ENCODE data around the gene CELSR1. TPM values are rescaled to one million over a fixed set of nuclear protein-coding genes. Genes with fewer than 3 reads are reported as not detected.

CELSR1 gene, protein sequence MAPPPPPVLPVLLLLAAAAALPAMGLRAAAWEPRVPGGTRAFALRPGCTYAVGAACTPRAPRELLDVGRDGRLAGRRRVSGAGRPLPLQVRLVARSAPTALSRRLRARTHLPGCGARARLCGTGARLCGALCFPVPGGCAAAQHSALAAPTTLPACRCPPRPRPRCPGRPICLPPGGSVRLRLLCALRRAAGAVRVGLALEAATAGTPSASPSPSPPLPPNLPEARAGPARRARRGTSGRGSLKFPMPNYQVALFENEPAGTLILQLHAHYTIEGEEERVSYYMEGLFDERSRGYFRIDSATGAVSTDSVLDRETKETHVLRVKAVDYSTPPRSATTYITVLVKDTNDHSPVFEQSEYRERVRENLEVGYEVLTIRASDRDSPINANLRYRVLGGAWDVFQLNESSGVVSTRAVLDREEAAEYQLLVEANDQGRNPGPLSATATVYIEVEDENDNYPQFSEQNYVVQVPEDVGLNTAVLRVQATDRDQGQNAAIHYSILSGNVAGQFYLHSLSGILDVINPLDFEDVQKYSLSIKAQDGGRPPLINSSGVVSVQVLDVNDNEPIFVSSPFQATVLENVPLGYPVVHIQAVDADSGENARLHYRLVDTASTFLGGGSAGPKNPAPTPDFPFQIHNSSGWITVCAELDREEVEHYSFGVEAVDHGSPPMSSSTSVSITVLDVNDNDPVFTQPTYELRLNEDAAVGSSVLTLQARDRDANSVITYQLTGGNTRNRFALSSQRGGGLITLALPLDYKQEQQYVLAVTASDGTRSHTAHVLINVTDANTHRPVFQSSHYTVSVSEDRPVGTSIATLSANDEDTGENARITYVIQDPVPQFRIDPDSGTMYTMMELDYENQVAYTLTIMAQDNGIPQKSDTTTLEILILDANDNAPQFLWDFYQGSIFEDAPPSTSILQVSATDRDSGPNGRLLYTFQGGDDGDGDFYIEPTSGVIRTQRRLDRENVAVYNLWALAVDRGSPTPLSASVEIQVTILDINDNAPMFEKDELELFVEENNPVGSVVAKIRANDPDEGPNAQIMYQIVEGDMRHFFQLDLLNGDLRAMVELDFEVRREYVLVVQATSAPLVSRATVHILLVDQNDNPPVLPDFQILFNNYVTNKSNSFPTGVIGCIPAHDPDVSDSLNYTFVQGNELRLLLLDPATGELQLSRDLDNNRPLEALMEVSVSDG (N-terminal part only)
- total RNA-seq, result 1 to 10 TPM in 1 of 2 donors, under 1 TPM in 1; 0.54 to 1.1 TPM

DNA sequence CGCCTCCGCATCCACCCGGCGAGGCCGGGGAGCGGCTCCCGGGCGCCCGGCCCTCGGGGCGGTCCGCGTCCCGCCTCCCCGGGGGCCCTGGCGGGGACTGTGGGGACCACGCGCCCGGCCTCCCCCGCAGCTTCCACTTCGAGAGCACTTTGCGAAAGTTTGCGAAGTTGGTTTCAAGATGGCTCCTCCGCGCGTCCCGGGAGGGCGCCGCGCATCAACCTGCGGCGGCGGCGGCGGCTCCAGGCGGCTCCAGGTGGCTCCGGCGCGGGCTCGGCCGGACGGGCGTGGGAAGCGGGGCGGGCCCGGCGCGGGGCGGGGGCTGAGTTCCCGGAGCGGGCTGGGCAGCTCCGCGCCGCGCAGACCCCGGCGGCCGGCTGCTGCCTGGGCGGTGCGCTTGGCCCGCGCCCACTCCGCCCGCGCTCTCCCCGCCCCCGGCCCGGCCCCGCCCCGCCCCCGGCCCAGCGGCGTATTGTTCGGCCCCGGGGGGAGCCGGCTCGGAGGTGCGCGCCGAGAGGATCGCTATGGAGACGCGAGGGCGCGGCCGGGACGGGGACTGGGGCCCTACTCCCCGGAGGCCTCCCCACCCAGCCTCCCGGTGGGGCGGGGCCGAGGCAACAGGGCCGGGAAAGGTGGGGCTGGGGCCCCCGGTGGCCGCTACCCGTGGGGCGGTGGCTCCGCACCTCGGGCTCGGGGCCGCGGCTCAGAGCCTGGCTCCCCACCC lies at the start of gene CELSR1:
TSS of gene CELSR1 (minus strand) at position 396 of the 721 bp plus-strand sequence. CDS start 450 bp downstream, outside the sequence.
- Mint-ChIP-seq H3K36me3 (no peaks in the 10 kb centered on the region), H3K9me3 (no peaks in the 10 kb centered on the region), H3K27ac (no peak within 1 kb of the TSS)
- ATAC-seq, result peak; percentile 25 to 47
- peak in 1 of 2 donors; percentile 24 for DNase-seq (ENCODE audit: low spot score in 2 of 2)

DNA sequence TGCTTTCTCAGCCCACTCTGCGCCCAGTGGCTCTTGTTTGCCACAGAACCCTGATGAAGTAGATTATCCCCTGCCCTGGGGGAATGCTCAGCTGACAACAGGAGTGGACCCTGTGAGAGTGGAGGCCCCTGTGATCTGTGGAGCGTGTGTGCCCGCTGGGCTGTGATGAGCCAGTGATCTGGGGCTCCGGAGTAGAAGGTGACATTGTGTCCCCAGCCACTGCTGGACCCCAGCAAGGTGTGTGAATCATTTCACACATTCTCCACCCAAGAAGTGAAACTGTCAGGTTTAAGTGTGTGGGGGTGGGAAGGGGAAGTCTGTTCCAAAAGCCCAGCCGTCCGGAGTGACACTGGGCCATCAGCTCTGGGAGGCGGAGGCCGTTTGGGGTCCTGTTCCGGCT lies 49.6 kb upstream of the CELSR1 start:
- no peaks in the 10 kb centered on the region for H3K36me3 Mint-ChIP-seq
- peak overlapping the region; percentile 74 to 89 for H3K27ac Mint-ChIP-seq
- no peaks in the 10 kb centered on the region for H3K9me3 Mint-ChIP-seq
- ATAC-seq, result peak; percentile 78 to 85
- no peak for DNase-seq (ENCODE audit: low spot score in 2 of 2)

DNA sequence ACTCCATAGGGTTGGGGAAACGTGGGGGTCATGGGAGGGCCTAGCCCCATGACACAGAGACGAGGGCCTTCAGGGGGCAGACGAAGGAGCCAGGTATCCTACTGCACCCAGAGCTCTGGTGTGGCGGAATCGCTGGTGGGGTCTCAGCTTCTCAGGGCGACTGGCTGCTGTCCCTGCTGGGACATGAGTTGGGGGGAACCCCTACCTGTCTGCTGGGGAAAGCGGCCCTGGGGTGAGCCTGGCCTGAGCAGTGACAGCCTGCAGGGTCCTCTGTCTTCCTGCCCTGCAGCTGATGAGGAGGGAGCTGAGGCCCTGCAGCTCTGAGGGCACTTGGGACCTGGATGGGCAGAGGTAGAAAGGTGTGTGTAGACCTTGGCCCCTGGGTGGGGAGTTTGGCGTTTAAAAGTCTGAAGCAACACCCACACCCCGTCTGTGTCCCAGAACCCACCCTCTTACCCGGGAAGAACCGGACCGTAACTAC lies 49.2 kb upstream of the CELSR1 start:
- Mint-ChIP-seq H3K9me3 (no peaks in the 10 kb centered on the region), H3K36me3 (no peaks in the 10 kb centered on the region), H3K27ac (peak overlapping the region; percentile 74 to 89)
- ATAC-seq (no peak), DNase-seq (ENCODE audit: low spot score in 2 of 2) (no peak)

- no peak for ATAC-seq
- DNase-seq (ENCODE audit: low spot score in 2 of 2), result no peak
- Mint-ChIP-seq H3K27ac (no peak overlapping the region), H3K36me3 (no peaks in the 10 kb centered on the region), H3K9me3 (no peaks in the 10 kb centered on the region)
Observed at GRCh38 chr22:46586123-46586519, 48.7 kb upstream of the CELSR1 start.

DNA sequence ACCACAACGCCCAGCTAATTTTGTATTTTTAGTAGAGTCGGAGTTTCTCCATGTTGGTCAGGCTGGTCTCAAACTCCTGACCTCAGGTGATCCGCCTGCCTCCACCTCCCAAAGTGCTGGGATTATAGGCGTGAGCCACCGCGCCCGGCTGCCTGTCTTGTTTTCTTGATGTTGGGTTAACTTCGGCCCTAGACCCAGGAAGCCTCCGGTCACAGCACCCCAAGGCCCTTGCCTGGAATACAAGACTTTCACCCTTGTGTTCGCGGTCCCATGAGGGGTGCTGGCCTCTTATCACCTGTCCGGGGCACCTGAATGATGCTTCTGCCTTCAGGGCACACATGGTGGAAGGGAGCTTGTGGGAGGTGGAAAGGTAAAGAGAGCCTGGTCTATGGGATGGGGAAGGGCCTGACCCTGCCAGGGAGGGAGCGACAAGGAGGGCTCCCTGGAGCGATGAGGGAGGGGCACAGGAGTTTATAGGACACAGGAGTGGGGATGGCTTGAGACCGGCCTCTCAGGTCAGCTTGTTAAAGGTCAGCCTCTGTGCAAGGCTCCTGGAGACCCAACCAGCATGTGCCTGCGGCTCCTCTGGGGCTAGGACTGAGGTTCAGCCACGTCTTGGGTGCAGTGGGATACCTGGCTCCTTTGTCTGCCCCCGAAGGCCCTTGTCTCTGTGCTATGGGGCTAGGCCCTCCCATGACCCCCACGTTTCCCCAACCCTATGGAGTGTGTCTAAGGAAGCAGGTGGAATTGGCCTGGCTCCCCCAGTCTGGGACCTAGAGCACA lies 48.1 kb upstream of the CELSR1 start:
- H3K9me3 Mint-ChIP-seq, result no peaks in the 10 kb centered on the region
- DNase-seq (ENCODE audit: low spot score in 2 of 2), result no peak
- H3K27ac Mint-ChIP-seq, result no peak overlapping the region
- ATAC-seq, result no peak
- no peaks in the 10 kb centered on the region for H3K36me3 Mint-ChIP-seq

- Mint-ChIP-seq H3K27ac (no peak overlapping the region), H3K36me3 (no peaks in the 10 kb centered on the region), H3K9me3 (no peaks in the 10 kb centered on the region)
- DNase-seq (ENCODE audit: low spot score in 2 of 2), result no peak
- ATAC-seq, result no peak
Observed at GRCh38 chr22:46584081-46584921, 46.9 kb upstream of the CELSR1 start.

GRCh38 chr22:46583571-46583970 lies 46.2 kb upstream of the CELSR1 start:
- no peak overlapping the region for H3K27ac Mint-ChIP-seq
- H3K9me3 Mint-ChIP-seq, result no peaks in the 10 kb centered on the region
- no peak for DNase-seq (ENCODE audit: low spot score in 2 of 2)
- ATAC-seq, result no peak
- no peaks in the 10 kb centered on the region for H3K36me3 Mint-ChIP-seq

- no peak for ATAC-seq
- Mint-ChIP-seq H3K36me3 (peaks cover 0 to 5% of the 10 kb centered on the region in 2 donors), H3K27ac (no peak overlapping the region), H3K9me3 (no peaks in the 10 kb centered on the region)
- no peak for DNase-seq (ENCODE audit: low spot score in 2 of 2)
Observed at GRCh38 chr22:46582281-46582933, 45.0 kb upstream of the CELSR1 start.

DNA sequence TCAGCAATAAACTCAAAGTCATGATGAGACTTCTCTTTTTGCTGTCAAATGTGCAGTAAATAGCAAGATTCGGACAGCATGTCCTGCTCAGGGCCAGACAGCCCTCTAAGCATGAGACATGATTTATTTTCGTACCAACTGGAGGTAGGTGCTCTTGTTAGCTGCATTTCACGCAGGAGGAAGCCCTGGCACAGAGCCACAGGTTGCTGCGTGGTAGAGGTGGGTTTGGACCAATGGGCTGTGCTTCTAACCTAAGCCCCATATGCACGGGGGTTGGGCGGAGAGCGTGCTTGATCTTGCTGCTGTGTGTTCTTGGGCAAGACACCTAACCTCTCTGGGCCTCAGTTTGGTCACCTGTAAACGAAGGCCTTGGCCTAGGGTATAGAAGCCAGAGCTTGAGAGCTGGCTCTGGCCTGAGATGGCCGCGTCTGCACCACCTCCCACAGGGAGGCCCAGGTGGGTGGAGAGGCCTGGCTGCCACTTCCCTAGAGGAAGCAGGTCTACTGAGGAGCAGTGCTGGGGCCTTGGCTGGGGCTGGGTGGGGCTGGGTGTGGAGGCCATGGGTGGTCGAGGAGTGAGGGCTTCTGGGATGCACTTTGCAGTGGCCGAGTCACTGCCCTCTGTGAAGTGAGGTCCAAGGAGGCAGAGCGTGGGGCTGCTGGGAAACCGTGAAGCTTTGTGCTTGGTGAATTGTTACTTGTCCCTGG lies 44.3 kb upstream of the CELSR1 start:
- Mint-ChIP-seq H3K27ac (no peak overlapping the region), H3K36me3 (peaks cover 0 to 5% of the 10 kb centered on the region in 2 donors), H3K9me3 (no peaks in the 10 kb centered on the region)
- ATAC-seq (no peak), DNase-seq (ENCODE audit: low spot score in 2 of 2) (no peak)

- Mint-ChIP-seq H3K36me3 (peaks cover 0 to 5% of the 10 kb centered on the region in 2 donors), H3K27ac (no peak overlapping the region), H3K9me3 (no peaks in the 10 kb centered on the region)
- DNase-seq (ENCODE audit: low spot score in 2 of 2), result no peak
- ATAC-seq, result no peak
Observed at GRCh38 chr22:46580940-46581537, 43.6 kb upstream of the CELSR1 start.

GRCh38 chr22:46579751-46580449 lies 42.5 kb upstream of the CELSR1 start:
- Mint-ChIP-seq H3K36me3 (peaks cover 0 to 5% of the 10 kb centered on the region in 2 donors), H3K27ac (no peak overlapping the region), H3K9me3 (no peaks in the 10 kb centered on the region)
- ATAC-seq (no peak), DNase-seq (ENCODE audit: low spot score in 2 of 2) (no peak)

GRCh38 chr22:46578824-46579561 lies 41.6 kb upstream of the CELSR1 start:
- Mint-ChIP-seq H3K36me3 (peaks cover 0 to 5% of the 10 kb centered on the region in 2 donors), H3K9me3 (no peaks in the 10 kb centered on the region), H3K27ac (peak overlapping the region in 1 of 2 donors; percentile 81)
- DNase-seq (ENCODE audit: low spot score in 2 of 2) (no peak), ATAC-seq (no peak)

All from activated naive CD4-positive, alpha-beta T cell treated with anti-CD3 and anti-CD28 coated beads, Interleukin-2, amount 50 U/mL, for 72 hours (primary cell).